Thyroid gland (tissue), 4 donors: ENCODE data around the gene SAE1.

Experiments
- CTCF ChIP-seq, 6 experiments: fragments of 200-600 bp in 3 of 6; fragments of 450-650 bp in 3 of 6; sonication (generic) in 3 of 6; IDR thresholded peaks; one replicate each; pipeline ENCODE4 v1.5.1; 2016 to 2019; ENCODE audit warnings: antibody characterized with exemption in 6 of 6, mild to moderate bottlenecking in 2 of 6, inconsistent platforms in 1 of 6, moderate library complexity in 1 of 6
- POLR2A ChIP-seq, 2 donors: fragments of 450-650 bp; IDR thresholded peaks; one replicate each; pipeline ENCODE4 v1.6.1; 2017; ENCODE audit warnings: antibody characterized with exemption in 2 of 2, mild to moderate bottlenecking in 2 of 2, moderate library complexity in 1 of 2

- TF ChIP-seq POLR2A (IDR thresholded peaks at IDR 0.05), result no peak
- no peak for TF ChIP-seq CTCF (IDR thresholded peaks at IDR 0.05)
Measured at GRCh38 chr19:47082493-47082892, 48.1 kb upstream of the SAE1 start.
